ENCODE measurements around the gene RABEP1. TPM values are rescaled to one million over a fixed set of nuclear protein-coding genes. Genes with fewer than 3 reads are reported as not detected.

The RABEP1 gene
- polyA plus RNA-seq, 2 donors: 8.8 to 9.0 TPM

DNA sequence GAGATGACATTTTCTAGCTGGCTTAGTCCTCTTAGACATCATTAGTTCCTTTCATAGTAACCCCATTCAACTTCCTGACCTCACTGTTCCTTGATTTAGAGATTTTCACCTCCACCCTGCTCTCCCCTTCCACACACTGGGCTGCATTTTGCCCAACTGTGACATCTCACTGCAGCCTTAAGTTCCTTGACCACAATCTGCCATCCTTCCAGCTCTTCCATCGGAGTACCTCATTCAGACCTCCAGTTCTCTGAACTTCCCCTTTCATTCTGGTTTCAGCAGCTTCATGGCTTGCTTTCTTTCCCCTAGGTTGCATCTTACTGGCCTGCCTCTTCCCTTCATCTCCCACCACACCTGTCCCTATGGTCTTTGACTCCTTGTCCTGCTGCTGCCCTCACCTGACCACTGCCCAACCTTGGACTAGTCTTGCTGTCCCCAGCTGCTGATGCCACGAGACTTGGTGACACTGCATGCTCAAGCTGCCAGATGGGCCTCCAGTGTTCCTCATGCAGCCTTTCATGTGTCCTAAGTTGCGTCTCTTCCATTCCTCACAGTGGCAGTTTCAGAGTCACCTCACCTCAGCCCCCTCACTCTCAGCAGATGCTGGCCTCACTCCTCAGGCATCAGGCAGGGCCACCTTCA is 96.6 kb downstream of the RABEP1 start:
- Histone ChIP-seq H3K4me3 (ENCODE audit: low read depth in 1 of 2, low read length in 2 of 2) (no peak overlapping the region), H3K36me3 (ENCODE audit: control insufficient read depth in 2 of 2, insufficient read depth in 2 of 2, low read length in 1 of 2) (peaks cover 11 to 24% of the 10 kb centered on the region in 2 donors), H3K27me3 (ENCODE audit: control insufficient read depth in 1 of 2, insufficient read depth in 2 of 2, low read length in 2 of 2) (no peaks in the 10 kb centered on the region), H3K4me1 (ENCODE audit: control insufficient read depth in 2 of 2, insufficient read depth in 2 of 2, low read length in 1 of 2) (no peaks in the 10 kb centered on the region), H3K27ac (ENCODE audit: low read depth in 2 of 2, low read length in 1 of 2) (no peak overlapping the region), H3K9me3 (ENCODE audit: control insufficient read depth in 2 of 2, insufficient read depth in 1 of 2, low read depth in 1 of 2, low read length in 1 of 2) (no peaks in the 10 kb centered on the region)
- WGBS, 2 donors: 91 to 96% methylated on average over 3 of the region's 3 CpGs

DNA sequence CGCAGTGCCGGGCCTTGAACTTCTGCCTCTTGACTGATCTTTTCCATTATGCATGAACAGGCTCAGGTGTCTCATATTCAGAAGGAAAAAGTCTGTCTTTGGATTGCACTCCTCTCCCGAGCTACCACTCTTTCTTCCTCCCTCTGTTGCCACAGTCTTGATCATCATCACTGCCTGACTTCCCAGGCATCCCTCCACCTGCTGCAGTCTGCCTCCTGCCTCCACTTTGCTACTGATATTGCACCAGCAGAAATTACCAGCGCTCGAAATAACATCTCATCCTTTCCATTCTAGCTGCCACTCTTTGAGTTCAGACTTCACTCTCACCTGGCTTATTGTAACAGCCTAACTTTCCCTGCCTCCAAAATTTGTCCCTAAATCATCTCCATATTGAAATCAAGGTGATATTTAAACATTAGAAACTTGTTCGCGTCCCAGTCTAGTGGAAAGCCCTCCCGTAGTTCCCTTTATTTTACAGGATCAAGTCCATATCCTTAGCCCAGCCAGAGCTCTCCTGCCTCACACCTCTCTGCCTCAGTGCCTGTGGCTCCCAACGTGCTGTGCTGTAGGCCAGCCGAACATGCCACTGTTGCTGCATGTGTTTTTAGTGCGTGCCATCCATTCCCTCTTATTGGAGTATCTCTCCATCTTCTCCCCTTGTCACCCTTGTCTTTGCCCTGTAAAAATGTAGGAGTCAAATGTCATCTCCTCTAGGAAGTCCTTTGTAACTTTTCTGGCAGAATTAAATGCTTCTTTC is 97.4 kb downstream of the RABEP1 start:
- peaks cover 11 to 24% of the 10 kb centered on the region in 2 donors for H3K36me3 ChIP-seq (ENCODE audit: control insufficient read depth in 2 of 2, insufficient read depth in 2 of 2, low read length in 1 of 2)
- H3K9me3 ChIP-seq (ENCODE audit: control insufficient read depth in 2 of 2, insufficient read depth in 1 of 2, low read depth in 1 of 2, low read length in 1 of 2): no peaks in the 10 kb centered on the region
- H3K4me1 ChIP-seq (ENCODE audit: control insufficient read depth in 2 of 2, insufficient read depth in 2 of 2, low read length in 1 of 2): no peaks in the 10 kb centered on the region
- 89% methylated on average over 11 of the region's 11 CpGs for WGBS, 2 donors
- H3K27ac ChIP-seq (ENCODE audit: low read depth in 2 of 2, low read length in 1 of 2): no peak overlapping the region
- no peak overlapping the region for H3K4me3 ChIP-seq (ENCODE audit: low read depth in 1 of 2, low read length in 2 of 2)
- H3K27me3 ChIP-seq (ENCODE audit: control insufficient read depth in 1 of 2, insufficient read depth in 2 of 2, low read length in 2 of 2): no peaks in the 10 kb centered on the region

DNA sequence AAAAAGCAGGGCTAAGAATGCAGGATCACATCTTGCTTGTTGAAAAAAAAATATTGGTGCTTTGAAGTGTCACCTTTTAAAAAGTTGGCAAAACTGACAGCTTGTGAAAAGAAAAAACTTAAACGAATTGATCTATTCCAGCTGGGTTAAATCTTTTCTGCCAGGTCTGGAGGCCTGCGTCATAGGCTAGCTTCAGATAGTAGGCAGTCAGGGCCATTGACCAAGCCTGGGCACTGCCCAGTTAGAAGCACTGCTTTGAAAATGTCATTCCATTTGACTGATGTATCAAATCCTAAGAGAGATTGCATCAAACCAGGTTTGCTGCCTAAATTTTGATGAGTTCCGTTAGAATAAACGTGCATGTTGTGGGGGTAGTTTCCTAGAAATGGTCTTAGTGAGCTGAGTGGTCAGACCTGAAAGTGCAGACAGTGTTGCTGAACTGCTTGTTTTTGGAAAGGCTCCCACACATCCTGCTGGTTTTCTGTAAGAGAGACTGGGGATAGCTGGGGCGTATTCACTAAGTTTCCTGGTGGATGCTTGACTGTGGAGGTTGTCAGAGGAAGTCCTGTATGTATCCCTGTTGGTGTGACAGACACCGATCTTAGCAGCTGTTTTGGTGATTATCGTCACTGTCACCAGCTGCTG is 98.5 kb downstream of the RABEP1 start:
- Histone ChIP-seq H3K4me1 (ENCODE audit: control insufficient read depth in 2 of 2, insufficient read depth in 2 of 2, low read length in 1 of 2) (no peaks in the 10 kb centered on the region), H3K36me3 (ENCODE audit: control insufficient read depth in 2 of 2, insufficient read depth in 2 of 2, low read length in 1 of 2) (peaks cover 7 to 22% of the 10 kb centered on the region in 2 donors), H3K27me3 (ENCODE audit: control insufficient read depth in 1 of 2, insufficient read depth in 2 of 2, low read length in 2 of 2) (no peaks in the 10 kb centered on the region), H3K4me3 (ENCODE audit: low read depth in 1 of 2, low read length in 2 of 2) (no peak overlapping the region), H3K9me3 (ENCODE audit: control insufficient read depth in 2 of 2, insufficient read depth in 1 of 2, low read depth in 1 of 2, low read length in 1 of 2) (no peaks in the 10 kb centered on the region), H3K27ac (ENCODE audit: low read depth in 2 of 2, low read length in 1 of 2) (no peak overlapping the region)
- 68 to 69% methylated on average over 7 of the region's 7 CpGs for WGBS, 2 donors

DNA sequence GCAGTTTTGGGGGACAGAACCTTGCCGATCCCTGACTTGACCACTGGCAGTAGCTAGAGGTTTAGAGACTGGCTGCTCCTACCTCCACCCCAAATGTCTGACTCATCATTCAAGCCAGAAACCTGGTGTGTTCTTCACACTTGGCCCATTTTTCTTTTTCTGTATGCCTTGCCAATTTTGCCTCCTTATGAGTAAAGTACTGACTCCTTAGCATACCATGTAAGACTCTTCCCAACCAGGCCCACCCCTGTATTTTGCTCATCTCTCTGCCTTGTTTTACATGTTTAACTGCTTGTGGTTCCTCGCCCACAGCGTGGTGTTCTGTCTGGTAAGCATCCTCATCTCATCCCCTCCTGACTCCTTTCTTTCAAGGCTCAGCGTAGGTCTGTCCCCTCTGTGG is 99.5 kb downstream of the RABEP1 start:
- no peak overlapping the region for H3K27ac ChIP-seq (ENCODE audit: low read depth in 2 of 2, low read length in 1 of 2)
- peaks cover 7 to 19% of the 10 kb centered on the region in 2 donors for H3K36me3 ChIP-seq (ENCODE audit: control insufficient read depth in 2 of 2, insufficient read depth in 2 of 2, low read length in 1 of 2)
- no peaks in the 10 kb centered on the region for H3K9me3 ChIP-seq (ENCODE audit: control insufficient read depth in 2 of 2, insufficient read depth in 1 of 2, low read depth in 1 of 2, low read length in 1 of 2)
- H3K4me3 ChIP-seq (ENCODE audit: low read depth in 1 of 2, low read length in 2 of 2): no peak overlapping the region
- no peaks in the 10 kb centered on the region for H3K27me3 ChIP-seq (ENCODE audit: control insufficient read depth in 1 of 2, insufficient read depth in 2 of 2, low read length in 2 of 2)
- no peaks in the 10 kb centered on the region for H3K4me1 ChIP-seq (ENCODE audit: control insufficient read depth in 2 of 2, insufficient read depth in 2 of 2, low read length in 1 of 2)
- WGBS, 2 donors: 89% methylated on average over 4 of the region's 4 CpGs

DNA sequence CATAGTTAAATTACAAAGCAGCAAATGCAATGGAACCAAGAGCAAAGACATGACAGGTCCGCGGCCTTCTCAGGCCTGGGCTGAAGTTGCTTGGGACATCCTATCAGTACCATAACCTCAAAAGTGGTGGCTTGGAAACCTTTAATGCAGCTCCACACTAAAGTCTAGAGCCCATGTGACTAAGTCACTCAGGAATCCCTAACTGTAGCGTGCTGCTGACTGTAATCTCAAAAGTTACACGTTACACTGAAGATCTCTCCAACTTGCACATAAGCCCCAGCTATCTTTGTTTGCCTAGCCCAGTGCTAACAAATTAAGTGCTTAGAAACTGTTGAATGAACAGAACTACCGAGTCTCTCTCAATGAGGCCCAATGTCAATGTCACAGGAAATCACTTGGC is 109.6 kb downstream of the RABEP1 start:
- no peaks in the 10 kb centered on the region for H3K4me1 ChIP-seq (ENCODE audit: control insufficient read depth in 2 of 2, insufficient read depth in 2 of 2, low read length in 1 of 2)
- peaks cover 6 to 7% of the 10 kb centered on the region in 2 donors for H3K36me3 ChIP-seq (ENCODE audit: control insufficient read depth in 2 of 2, insufficient read depth in 2 of 2, low read length in 1 of 2)
- no peaks in the 10 kb centered on the region for H3K27me3 ChIP-seq (ENCODE audit: control insufficient read depth in 1 of 2, insufficient read depth in 2 of 2, low read length in 2 of 2)
- H3K4me3 ChIP-seq (ENCODE audit: low read depth in 1 of 2, low read length in 2 of 2): no peak overlapping the region
- no peaks in the 10 kb centered on the region for H3K9me3 ChIP-seq (ENCODE audit: control insufficient read depth in 2 of 2, insufficient read depth in 1 of 2, low read depth in 1 of 2, low read length in 1 of 2)
- 83 to 91% methylated on average over 5 of the region's 5 CpGs for WGBS, 2 donors
- no peak overlapping the region for H3K27ac ChIP-seq (ENCODE audit: low read depth in 2 of 2, low read length in 1 of 2)

DNA sequence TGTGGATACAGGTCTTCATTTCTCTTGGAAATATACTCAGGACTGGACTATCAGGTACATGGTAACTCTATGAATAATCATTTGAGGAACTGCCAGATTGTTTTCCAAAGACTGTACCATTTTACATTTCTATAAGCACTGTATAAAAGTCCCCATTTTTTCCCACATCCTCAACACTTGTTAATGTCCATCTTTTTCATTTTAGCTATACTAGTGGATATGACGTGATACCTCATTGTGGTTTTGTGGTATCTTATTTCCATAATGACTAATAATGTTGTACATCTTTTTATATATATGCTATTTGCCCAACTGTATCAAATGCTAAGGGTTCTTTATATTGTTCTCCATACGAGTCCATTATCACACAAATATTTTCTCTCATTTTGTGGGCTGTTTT is 114.5 kb downstream of the RABEP1 start:
- Histone ChIP-seq H3K4me3 (ENCODE audit: low read depth in 1 of 2, low read length in 2 of 2) (no peak overlapping the region), H3K4me1 (ENCODE audit: control insufficient read depth in 2 of 2, insufficient read depth in 2 of 2, low read length in 1 of 2) (no peaks in the 10 kb centered on the region)

DNA sequence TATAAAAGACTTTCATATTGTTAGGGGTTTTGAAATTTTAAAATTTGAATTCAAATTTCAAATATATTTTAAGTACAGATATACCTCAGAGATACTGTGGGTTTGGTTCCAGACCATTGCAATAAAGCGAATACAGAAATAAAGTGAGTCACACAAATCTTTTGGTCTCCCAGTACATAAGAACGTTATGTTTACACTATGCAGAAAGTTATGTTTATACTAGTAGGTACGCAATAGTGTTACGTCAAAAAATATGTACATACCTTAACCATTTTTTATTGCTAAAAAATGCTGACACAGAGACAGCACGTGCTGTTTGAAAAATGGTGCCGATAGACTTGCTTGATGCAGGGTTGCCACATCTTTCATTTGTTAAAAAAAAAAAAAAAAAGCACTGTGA is 117.7 kb downstream of the RABEP1 start:
- no peaks in the 10 kb centered on the region for H3K27me3 ChIP-seq (ENCODE audit: control insufficient read depth in 1 of 2, insufficient read depth in 2 of 2, low read length in 2 of 2)
- WGBS, 2 donors: 88 to 89% methylated on average over 6 of the region's 6 CpGs

More for the DNA sequence above, 114.5 kb downstream of the RABEP1 start:
- Histone ChIP-seq H3K27me3 (ENCODE audit: control insufficient read depth in 1 of 2, insufficient read depth in 2 of 2, low read length in 2 of 2) (no peaks in the 10 kb centered on the region), H3K27ac (ENCODE audit: low read depth in 2 of 2, low read length in 1 of 2) (no peak overlapping the region), H3K36me3 (ENCODE audit: control insufficient read depth in 2 of 2, insufficient read depth in 2 of 2, low read length in 1 of 2) (peaks cover 0 to 10% of the 10 kb centered on the region in 2 donors), H3K9me3 (ENCODE audit: control insufficient read depth in 2 of 2, insufficient read depth in 1 of 2, low read depth in 1 of 2, low read length in 1 of 2) (no peaks in the 10 kb centered on the region)
- 88 to 91% methylated on average over 2 of the region's 2 CpGs for WGBS, 2 donors

DNA sequence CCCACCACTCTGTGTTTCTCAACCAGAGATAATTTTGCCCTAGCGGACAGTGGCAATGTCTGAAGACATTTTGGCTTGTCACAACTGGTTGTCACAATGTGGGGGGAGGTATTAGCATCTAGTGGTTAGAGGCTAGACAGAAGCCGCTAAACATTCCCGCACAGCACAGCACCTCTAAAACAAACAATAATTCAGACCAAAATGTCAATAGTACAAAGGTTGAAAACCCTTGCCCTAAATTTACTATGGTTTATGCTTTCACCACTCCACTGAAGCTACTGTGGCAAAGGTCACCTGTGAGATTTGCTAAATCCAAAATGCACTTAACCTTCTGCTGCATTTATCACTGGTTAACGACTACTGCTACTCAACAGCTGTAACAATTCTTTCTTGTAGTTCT is 123.3 kb downstream of the RABEP1 start:
- H3K4me1 ChIP-seq (ENCODE audit: control insufficient read depth in 2 of 2, insufficient read depth in 2 of 2, low read length in 1 of 2): no peaks in the 10 kb centered on the region
- H3K27ac ChIP-seq (ENCODE audit: low read depth in 2 of 2, low read length in 1 of 2): no peak overlapping the region
- H3K9me3 ChIP-seq (ENCODE audit: control insufficient read depth in 2 of 2, insufficient read depth in 1 of 2, low read depth in 1 of 2, low read length in 1 of 2): no peaks in the 10 kb centered on the region
- H3K27me3 ChIP-seq (ENCODE audit: control insufficient read depth in 1 of 2, insufficient read depth in 2 of 2, low read length in 2 of 2): no peaks in the 10 kb centered on the region
- no peak overlapping the region for H3K4me3 ChIP-seq (ENCODE audit: low read depth in 1 of 2, low read length in 2 of 2)
- H3K36me3 ChIP-seq (ENCODE audit: control insufficient read depth in 2 of 2, insufficient read depth in 2 of 2, low read length in 1 of 2): peaks cover 21 to 25% of the 10 kb centered on the region in 2 donors
- 71 to 85% methylated on average over 4 of the region's 4 CpGs for WGBS, 2 donors

More for the DNA sequence above, 117.7 kb downstream of the RABEP1 start:
- Histone ChIP-seq H3K4me1 (ENCODE audit: control insufficient read depth in 2 of 2, insufficient read depth in 2 of 2, low read length in 1 of 2) (no peaks in the 10 kb centered on the region), H3K4me3 (ENCODE audit: low read depth in 1 of 2, low read length in 2 of 2) (no peak overlapping the region), H3K9me3 (ENCODE audit: control insufficient read depth in 2 of 2, insufficient read depth in 1 of 2, low read depth in 1 of 2, low read length in 1 of 2) (no peaks in the 10 kb centered on the region), H3K36me3 (ENCODE audit: control insufficient read depth in 2 of 2, insufficient read depth in 2 of 2, low read length in 1 of 2) (peaks cover 4 to 8% of the 10 kb centered on the region in 2 donors), H3K27ac (ENCODE audit: low read depth in 2 of 2, low read length in 1 of 2) (no peak overlapping the region)

DNA sequence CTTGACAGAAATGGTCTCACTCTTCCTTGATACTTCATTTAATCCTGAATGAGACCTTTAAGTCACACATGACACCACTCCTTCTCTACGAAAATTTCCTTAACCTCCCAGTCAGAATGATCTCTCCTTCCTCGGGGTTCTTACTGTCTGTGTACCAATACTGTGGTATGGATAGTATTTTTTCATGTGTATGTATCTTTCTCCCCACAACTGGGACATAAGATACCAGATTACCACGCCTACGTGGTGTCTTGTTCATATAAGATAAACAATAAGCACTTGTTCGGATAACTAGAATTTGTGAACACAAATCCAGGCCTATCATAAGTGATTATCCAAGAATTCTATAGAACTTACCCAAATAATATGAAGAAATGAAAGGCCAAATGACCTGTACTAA is 126.1 kb downstream of the RABEP1 start:
- Histone ChIP-seq H3K9me3 (ENCODE audit: control insufficient read depth in 2 of 2, insufficient read depth in 1 of 2, low read depth in 1 of 2, low read length in 1 of 2) (no peaks in the 10 kb centered on the region), H3K4me1 (ENCODE audit: control insufficient read depth in 2 of 2, insufficient read depth in 2 of 2, low read length in 1 of 2) (no peaks in the 10 kb centered on the region), H3K27me3 (ENCODE audit: control insufficient read depth in 1 of 2, insufficient read depth in 2 of 2, low read length in 2 of 2) (no peaks in the 10 kb centered on the region), H3K36me3 (ENCODE audit: control insufficient read depth in 2 of 2, insufficient read depth in 2 of 2, low read length in 1 of 2) (peaks cover 25 to 26% of the 10 kb centered on the region in 2 donors), H3K27ac (ENCODE audit: low read depth in 2 of 2, low read length in 1 of 2) (no peak overlapping the region), H3K4me3 (ENCODE audit: low read depth in 1 of 2, low read length in 2 of 2) (no peak overlapping the region)
- 83 to 87% methylated on average over 5 of the region's 5 CpGs for WGBS, 2 donors

Measured in esophagus (tissue), 2 donors.